Bronchial smooth muscle cell (primary cell): ENCODE results near the gene MSGN1. TPM values are rescaled to one million over a fixed set of nuclear protein-coding genes. Genes with fewer than 3 reads are reported as not detected.

Source experiments
- total RNA-seq: library from RNA; depleted of rRNA; stranded (reverse); fragments of >200 nt; gene quantifications from 2 replicates; pipeline ENCODE4 v1.2.1, GENCODE V29; 2014

MSGN1 gene, protein sequence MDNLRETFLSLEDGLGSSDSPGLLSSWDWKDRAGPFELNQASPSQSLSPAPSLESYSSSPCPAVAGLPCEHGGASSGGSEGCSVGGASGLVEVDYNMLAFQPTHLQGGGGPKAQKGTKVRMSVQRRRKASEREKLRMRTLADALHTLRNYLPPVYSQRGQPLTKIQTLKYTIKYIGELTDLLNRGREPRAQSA
- not detected in 2 replicates for total RNA-seq

GRCh38 chr2:17816396-17817245 lies at the start of gene MSGN1:
Gene MSGN1, plus strand, starts transcription at chr2:17816460. Its CDS starts 59 bp downstream, at chr2:17816519.

Other genes starting within 250 kb of the MSGN1 start
- 12.5 and 14.1 TPM in 2 replicates for gene SMC6, start 62.6 kb upstream of the MSGN1 start, total RNA-seq
- gene GEN1, start 62.3 kb upstream of the MSGN1 start, total RNA-seq = 3.2 and 3.3 TPM in 2 replicates
- gene KCNS3, start 62.2 kb downstream of the MSGN1 start, total RNA-seq = under 0.01 and 0.52 TPM in 2 replicates